Lower leg skin (tissue), 4 donors: ENCODE results near the gene C10orf71. TPM values are rescaled to one million over a fixed set of nuclear protein-coding genes. Genes with fewer than 3 reads are reported as not detected.

Experiments used
- DNase-seq, 2 donors: peaks; one replicate each; pipeline ENCODE4 v3.0.0-alpha.2; 2019; ENCODE audit warnings: low spot score in 2 of 2
- H3K4me3 ChIP-seq: fragments of 200-600 bp; sonication (generic); 2 replicates; pipeline ENCODE4 v1.5.1; 2017; ENCODE audit warnings: mild to moderate bottlenecking, low read depth; ENCODE audit not compliant: poor library complexity, severe bottlenecking
- POLR2A ChIP-seq, 2 donors: fragments of 450-650 bp; IDR thresholded peaks; one replicate each; pipeline ENCODE4 v1.6.1; 2016 to 2017; ENCODE audit warnings: antibody characterized with exemption in 2 of 2, mild to moderate bottlenecking in 1 of 2, moderate library complexity in 1 of 2
- WGBS, 2 donors: methylation state at CpG; one replicate each; pipeline ENCODE4 v1.1.5; 2018; 5-methylcytosine and 5-hydroxymethylcytosine counted together
- intact Hi-C: fragments of 100-400 bp; cut with DNase I; formaldehyde crosslinking; loops from one replicate; pipeline ENCODE4 v1.15.0; 2023; ENCODE audit warnings: low total_unique reads
- total RNA-seq, 4 donors: library from RNA; depleted of rRNA; stranded (reverse); fragments of >200 nt; gene quantifications; one replicate each; pipeline ENCODE4 v1.1.0, GENCODE V29; 2016
- TF ChIP-seq, protein P1 (sequence below), 3 donors: fragments of 450-650 bp; IDR thresholded peaks; one replicate each; pipeline ENCODE4 v1.5.1; 2016; ENCODE audit warnings: antibody characterized with exemption in 3 of 3, mild to moderate bottlenecking in 3 of 3, moderate library complexity in 2 of 3

The C10orf71 gene
- total RNA-seq, 4 donors from 2014 or later: not detected

DNA sequence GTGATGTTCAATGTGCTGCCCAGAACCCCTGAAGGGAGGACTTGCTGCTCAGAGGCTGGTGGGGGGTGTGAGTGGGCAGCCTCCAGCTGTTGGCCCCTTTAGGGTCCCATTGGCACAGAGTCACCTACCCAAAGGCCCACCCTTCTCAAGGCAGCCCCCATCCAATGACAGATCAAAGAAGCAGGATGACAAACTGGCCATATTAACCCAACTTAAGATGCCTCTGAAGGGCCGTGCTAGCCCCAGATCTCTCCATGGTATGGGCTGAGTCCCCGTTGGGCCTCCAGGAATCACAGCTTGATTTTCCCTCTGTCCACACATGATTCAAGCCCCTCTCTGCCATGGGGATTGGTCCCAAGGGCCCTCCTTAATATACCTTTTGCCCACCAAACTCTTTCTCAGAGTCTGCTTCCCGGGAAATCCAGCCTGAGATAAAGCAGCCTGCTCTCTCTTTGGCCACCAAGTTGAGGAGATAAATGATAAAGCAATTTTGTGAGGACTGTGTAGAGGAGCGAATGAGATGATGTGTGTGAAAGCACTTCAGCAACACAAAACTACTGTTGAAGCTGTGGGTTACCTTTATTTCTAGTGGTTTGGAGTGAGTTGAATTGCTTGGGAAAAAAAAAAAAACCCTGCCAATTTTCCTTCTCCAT is 38.2 kb upstream of the C10orf71 start:
- WGBS, 2 donors: 90 to 93% methylated on average over 4 of the region's 4 CpGs
- intact Hi-C loops: no loop called here
- no peak overlapping the region for H3K4me3 ChIP-seq
- no peak for DNase-seq
- no peak for TF ChIP-seq POLR2A (IDR thresholded peaks at IDR 0.05)
- TF ChIP-seq, protein P1, sequence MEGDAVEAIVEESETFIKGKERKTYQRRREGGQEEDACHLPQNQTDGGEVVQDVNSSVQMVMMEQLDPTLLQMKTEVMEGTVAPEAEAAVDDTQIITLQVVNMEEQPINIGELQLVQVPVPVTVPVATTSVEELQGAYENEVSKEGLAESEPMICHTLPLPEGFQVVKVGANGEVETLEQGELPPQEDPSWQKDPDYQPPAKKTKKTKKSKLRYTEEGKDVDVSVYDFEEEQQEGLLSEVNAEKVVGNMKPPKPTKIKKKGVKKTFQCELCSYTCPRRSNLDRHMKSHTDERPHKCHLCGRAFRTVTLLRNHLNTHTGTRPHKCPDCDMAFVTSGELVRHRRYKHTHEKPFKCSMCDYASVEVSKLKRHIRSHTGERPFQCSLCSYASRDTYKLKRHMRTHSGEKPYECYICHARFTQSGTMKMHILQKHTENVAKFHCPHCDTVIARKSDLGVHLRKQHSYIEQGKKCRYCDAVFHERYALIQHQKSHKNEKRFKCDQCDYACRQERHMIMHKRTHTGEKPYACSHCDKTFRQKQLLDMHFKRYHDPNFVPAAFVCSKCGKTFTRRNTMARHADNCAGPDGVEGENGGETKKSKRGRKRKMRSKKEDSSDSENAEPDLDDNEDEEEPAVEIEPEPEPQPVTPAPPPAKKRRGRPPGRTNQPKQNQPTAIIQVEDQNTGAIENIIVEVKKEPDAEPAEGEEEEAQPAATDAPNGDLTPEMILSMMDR (IDR thresholded peaks at IDR 0.05): no peak

DNA sequence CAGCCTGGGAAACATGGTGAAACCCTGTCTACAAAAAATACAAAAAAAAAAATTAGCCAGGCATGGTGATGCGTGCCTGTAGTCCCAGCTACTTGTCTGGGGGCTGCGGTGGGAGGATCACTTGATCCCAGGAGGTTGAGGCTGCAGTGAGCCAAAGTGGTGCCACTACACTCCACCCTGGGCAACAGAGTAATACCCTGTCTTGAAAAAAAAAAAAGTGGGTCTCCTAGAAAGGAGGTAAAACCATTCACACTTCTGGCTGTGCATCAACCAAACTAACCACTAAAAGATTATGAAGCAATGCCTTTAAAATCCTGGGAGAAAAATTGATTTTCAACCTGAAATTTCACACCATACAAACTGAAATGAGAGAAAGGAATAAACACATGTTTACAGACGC is 35.4 kb upstream of the C10orf71 start:
- TF ChIP-seq, protein P1 (IDR thresholded peaks at IDR 0.05): no peak
- no peak for TF ChIP-seq POLR2A (IDR thresholded peaks at IDR 0.05)
- DNase-seq: no peak
- intact Hi-C loops: no loop called here
- H3K4me3 ChIP-seq: no peak overlapping the region
- 84 to 86% methylated on average over 3 of the region's 3 CpGs for WGBS, 2 donors

DNA sequence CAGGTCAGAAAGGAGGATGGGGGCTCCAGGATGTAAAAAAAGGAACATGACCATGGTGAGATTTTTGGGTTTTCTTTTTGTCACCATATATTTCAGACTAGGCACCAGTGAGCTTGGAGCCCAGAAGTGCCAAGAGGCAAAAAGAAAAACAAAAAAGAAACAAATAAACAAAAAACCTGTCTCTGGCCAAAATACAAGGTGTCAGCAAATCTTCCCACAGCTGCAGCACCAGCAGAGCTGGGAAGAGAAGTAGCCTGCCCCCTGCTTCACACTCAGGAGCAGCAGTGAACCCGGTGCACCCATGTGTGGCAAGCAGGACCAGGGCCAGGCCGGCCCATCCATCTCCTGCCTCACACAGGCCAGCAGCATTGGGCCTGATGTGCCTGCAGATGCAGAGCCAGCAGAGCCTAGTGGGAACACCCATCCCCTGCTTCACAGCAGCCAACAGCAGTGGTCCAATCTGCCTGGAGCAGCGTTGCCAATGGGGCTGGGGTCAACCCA is 34.7 kb upstream of the C10orf71 start:
- intact Hi-C loops: no loop called here
- no peak for DNase-seq
- TF ChIP-seq, protein P1 (IDR thresholded peaks at IDR 0.05): no peak
- no peak for TF ChIP-seq POLR2A (IDR thresholded peaks at IDR 0.05)
- 70 to 94% methylated on average over 2 to 3 of the region's 3 CpGs for WGBS, 2 donors
- no peak overlapping the region for H3K4me3 ChIP-seq

GRCh38 chr10:49265885-49266284 is 33.1 kb upstream of the C10orf71 start:
- intact Hi-C loops: no loop called here
- WGBS, 2 donors: 95 to 100% methylated on average over 1 of the region's 1 CpG
- no peak overlapping the region for H3K4me3 ChIP-seq
- DNase-seq: no peak
- TF ChIP-seq POLR2A (IDR thresholded peaks at IDR 0.05): no peak
- TF ChIP-seq, protein P1 (IDR thresholded peaks at IDR 0.05): no peak

DNA sequence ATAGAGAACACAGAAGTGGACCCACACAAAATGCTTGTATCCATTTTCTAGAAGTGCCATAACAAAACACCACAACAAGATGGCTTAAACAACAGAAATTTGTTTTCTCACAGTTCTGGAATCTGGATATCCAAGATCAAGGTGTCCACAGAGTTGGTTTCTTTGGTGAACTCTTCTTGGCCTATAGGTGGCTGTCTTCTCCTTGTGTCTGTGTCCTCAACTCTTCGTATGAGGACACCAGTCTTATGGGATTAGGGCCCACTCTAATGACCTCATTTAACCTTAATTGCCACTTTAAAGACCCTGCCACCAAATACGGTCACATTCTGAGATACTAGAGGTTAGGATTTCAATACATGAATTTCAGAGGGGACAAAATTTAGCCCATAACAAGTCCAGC is 30.8 kb upstream of the C10orf71 start:
- no peak overlapping the region for H3K4me3 ChIP-seq
- WGBS, 2 donors: 72 to 76% methylated on average over 2 of the region's 2 CpGs
- intact Hi-C loops: no loop called here
- TF ChIP-seq POLR2A (IDR thresholded peaks at IDR 0.05): no peak
- TF ChIP-seq, protein P1 (IDR thresholded peaks at IDR 0.05): no peak
- no peak for DNase-seq

GRCh38 chr10:49269523-49269922 is 29.4 kb upstream of the C10orf71 start:
- TF ChIP-seq POLR2A (IDR thresholded peaks at IDR 0.05): no peak
- TF ChIP-seq, protein P1 (IDR thresholded peaks at IDR 0.05): no peak
- DNase-seq: peak in 1 of 2 donors; percentile 40
- WGBS, 2 donors: 94 to 96% methylated on average over 1 of the region's 1 CpG
- intact Hi-C loops: no loop called here
- H3K4me3 ChIP-seq: no peak overlapping the region
